GM23338 (cell line): ENCODE measurements around the gene EEF1G. TPM values are rescaled to one million over a fixed set of nuclear protein-coding genes. Genes with fewer than 3 reads are reported as not detected.

Experiments used
- ATAC-seq: fragments of 200-7000 bp; cut with Tn5 transposase; 3 replicates; pipeline ENCODE4 v1.9.1; 2020
- DNase-seq: peaks from one replicate; pipeline ENCODE4 v3.0.0-alpha.2; 2015; ENCODE audit warnings: low spot score
- H2AFZ ChIP-seq: fragments of 200-600 bp; sonication (generic); 2 replicates; pipeline ENCODE4 v1.8.0; 2016; ENCODE audit warnings: antibody characterized with exemption, mild to moderate bottlenecking, moderate library complexity
- H3F3A ChIP-seq: fragments of 200-600 bp; sonication (generic); replicated peaks from 2 replicates; pipeline ENCODE4 v1.8.0; 2017; ENCODE audit warnings: antibody characterized with exemption, mixed run types, low read depth
- H3K27ac ChIP-seq: fragments of 200-600 bp; sonication (generic); 2 replicates; pipeline ENCODE4 v1.6.1; 2016; ENCODE audit warnings: low read depth
- H3K27me3 ChIP-seq: fragments of 200-600 bp; sonication (generic); 2 replicates; pipeline ENCODE4 v1.8.0; 2016; ENCODE audit warnings: mild to moderate bottlenecking, mixed run types, moderate library complexity; ENCODE audit not compliant: insufficient read depth
- H3K36me3 ChIP-seq: fragments of 200-600 bp; sonication (generic); 2 replicates; pipeline ENCODE4 v1.8.0; 2016; ENCODE audit warnings: mild to moderate bottlenecking; ENCODE audit not compliant: insufficient read depth
- H3K4me1 ChIP-seq: fragments of 200-600 bp; sonication (generic); 2 replicates; pipeline ENCODE4 v1.8.0; 2016; ENCODE audit warnings: mild to moderate bottlenecking, moderate library complexity; ENCODE audit not compliant: insufficient read depth
- H3K4me2 ChIP-seq: fragments of 200-600 bp; sonication (generic); 2 replicates; pipeline ENCODE4 v1.7.1; 2017; ENCODE audit warnings: mixed run types
- H3K4me3 ChIP-seq: fragments of 200-600 bp; sonication (generic); 2 replicates; pipeline ENCODE4 v1.6.1; 2016; ENCODE audit warnings: mixed run types
- H3K79me2 ChIP-seq: fragments of 200-600 bp; sonication (generic); replicated peaks from 2 replicates; pipeline ENCODE4 v1.8.0; 2017; ENCODE audit warnings: mild to moderate bottlenecking; ENCODE audit not compliant: insufficient read depth
- H3K9me2 ChIP-seq: fragments of 200-600 bp; sonication (generic); 2 replicates; pipeline ENCODE4 v1.8.0; 2017; ENCODE audit not compliant: insufficient read depth
- H4K20me1 ChIP-seq: fragments of 200-600 bp; sonication (generic); replicated peaks from 2 replicates; pipeline ENCODE4 v1.8.0; 2017; ENCODE audit warnings: mild to moderate bottlenecking; ENCODE audit not compliant: insufficient read depth
- H3K27ac Mint-ChIP-seq: 2 replicates; pipeline ENCODE4 v1.8.0; 2020; ENCODE audit warnings: inconsistent platforms, mild to moderate bottlenecking, moderate library complexity, mixed read lengths
- H3K27me3 Mint-ChIP-seq: 3 replicates; pipeline ENCODE4 v1.8.0; 2022; ENCODE audit warnings: low read depth, mild to moderate bottlenecking, moderate library complexity, mixed read lengths, inconsistent platforms; ENCODE audit not compliant: insufficient read depth, poor library complexity
- H3K36me3 Mint-ChIP-seq: 3 replicates; pipeline ENCODE4 v1.8.0; 2021; ENCODE audit warnings: low read depth, mild to moderate bottlenecking, inconsistent platforms, moderate library complexity, mixed read lengths
- H3K4me1 Mint-ChIP-seq: 3 replicates; pipeline ENCODE4 v1.8.0; 2020; ENCODE audit warnings: mild to moderate bottlenecking, inconsistent platforms, mixed read lengths
- H3K4me3 Mint-ChIP-seq: 3 replicates; pipeline ENCODE4 v1.8.0; 2021; ENCODE audit warnings: moderate library complexity, mild to moderate bottlenecking, inconsistent platforms, mixed read lengths
- H3K9me3 Mint-ChIP-seq: 3 replicates; pipeline ENCODE4 v1.8.0; 2020; ENCODE audit warnings: moderate library complexity, mild to moderate bottlenecking, inconsistent platforms, mixed read lengths
- CREB1 ChIP-seq: fragments of 250-450 bp; sonication (Bioruptor Pico); IDR thresholded peaks from 2 replicates; pipeline ENCODE4 v1.5.0; 2020; ENCODE audit warnings: low read depth, mild to moderate bottlenecking, moderate library complexity
- ETS1 ChIP-seq: IDR thresholded peaks from 2 replicates; pipeline ENCODE4 v1.6.1; 2016; ENCODE audit warnings: antibody characterized with exemption
- EZH2 ChIP-seq: fragments of 200-600 bp; sonication (generic); IDR thresholded peaks from one replicate; pipeline ENCODE4 v1.8.0; 2017; ENCODE audit warnings: antibody characterized with exemption, mild to moderate bottlenecking, low read depth; ENCODE audit not compliant: unreplicated experiment
- EZH2phosphoT487 ChIP-seq: fragments of 200-600 bp; sonication (generic); IDR thresholded peaks from one replicate; pipeline ENCODE4 v1.8.1; 2018; ENCODE audit warnings: antibody characterized with exemption; ENCODE audit not compliant: unreplicated experiment
- JUNB ChIP-seq: IDR thresholded peaks from one replicate; pipeline ENCODE4 v1.6.1; 2016; ENCODE audit warnings: antibody characterized with exemption; ENCODE audit not compliant: unreplicated experiment
- NANOG ChIP-seq: IDR thresholded peaks from 2 replicates; pipeline ENCODE4 v1.6.1; 2016; ENCODE audit warnings: antibody characterized with exemption, borderline replicate concordance
- POLR2AphosphoS5 ChIP-seq: IDR thresholded peaks from 2 replicates; pipeline ENCODE4 v1.6.1; 2016; ENCODE audit warnings: antibody characterized with exemption, low read depth
- STAT1 ChIP-seq: IDR thresholded peaks from one replicate; pipeline ENCODE4 v1.6.1; 2016; ENCODE audit warnings: antibody characterized with exemption; ENCODE audit not compliant: unreplicated experiment
- ZNF114 ChIP-seq: fragments of 250-450 bp; sonication (Bioruptor Pico); IDR thresholded peaks from 2 replicates; pipeline ENCODE4 v1.5.0; 2020; ENCODE audit warnings: mild to moderate bottlenecking, moderate library complexity
- ZNF331 ChIP-seq: fragments of 250-450 bp; sonication (Bioruptor Pico); IDR thresholded peaks from 2 replicates; pipeline ENCODE4 v1.5.0; 2020; ENCODE audit warnings: low read depth, mild to moderate bottlenecking, moderate library complexity
- polyA plus RNA-seq: library from polyadenylated mRNA; unstranded; fragments of >200 nt; fragmentation: Nextera tagmentation; extraction: Ambion mirVana; gene quantifications from 2 replicates; pipeline ENCODE4 v1.2.1, GENCODE V29; 2016
- total RNA-seq: library from RNA; depleted of rRNA; stranded (reverse); fragments of >200 nt; shearing (Covaris generic); gene quantifications from 2 replicates; pipeline ENCODE4 v1.2.3, GENCODE V29; 2014
- TF ChIP-seq, protein P1 (sequence below), 2 experiments: fragments of 200-600 bp in 1 of 2; sonication (generic) in 1 of 2; conservative IDR thresholded peaks; 2 replicates each; pipeline versions ENCODE4 v1.5.1 to v1.6.1; 2016 to 2017; ENCODE audit warnings: antibody characterized with exemption in 2 of 2, low read depth in 2 of 2, mild to moderate bottlenecking in 2 of 2, moderate library complexity in 1 of 2

The EEF1G gene
- total and polyA plus RNA-seq, 2 experiments from 2014 or later = 696 to 1,316 TPM

DNA sequence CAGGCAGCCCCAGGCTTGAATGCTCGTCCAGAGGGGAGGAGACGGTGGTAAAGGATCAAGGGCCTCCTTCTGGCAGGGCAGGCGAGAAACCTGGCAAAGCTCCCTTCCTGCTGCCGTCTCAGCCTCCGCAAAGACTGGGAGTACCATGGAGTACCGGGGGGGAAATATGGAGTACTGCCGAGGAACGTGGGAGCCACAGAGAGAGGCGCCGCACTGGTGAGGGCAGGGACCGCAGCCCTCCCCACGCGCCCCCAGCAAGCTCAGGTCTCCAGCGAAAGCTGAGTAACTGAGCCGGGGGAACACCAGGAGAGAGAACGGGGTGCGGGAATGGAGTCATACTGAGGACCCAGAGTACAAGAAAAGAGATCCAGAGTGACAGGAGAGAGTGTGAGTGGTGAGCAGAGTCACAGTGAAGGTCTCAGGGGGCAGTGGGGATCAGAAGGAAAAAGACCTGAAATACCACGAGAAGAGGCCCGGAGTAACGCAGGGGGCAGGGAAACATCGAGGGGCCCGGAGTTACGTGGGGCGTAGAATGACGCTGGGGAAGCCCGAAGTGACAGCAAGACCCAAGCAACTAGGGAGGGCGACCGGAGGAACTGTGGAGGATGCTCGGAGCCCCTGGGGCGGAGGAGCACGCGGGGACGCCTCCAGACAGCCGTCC lies 38.1 kb upstream of the EEF1G start:
- peaks cover 20% of the 10 kb centered on the region for H3F3A ChIP-seq
- H4K20me1 ChIP-seq = no peaks in the 10 kb centered on the region
- Mint-ChIP-seq H3K27me3 (peaks cover 25% of the 10 kb centered on the region), H3K27ac (peak overlapping the region; percentile 36; the same call in 1 of the 2 replicates), H3K4me1 (peaks cover 44% of the 10 kb centered on the region), H3K36me3 (peaks cover 10% of the 10 kb centered on the region), H3K4me3 (peak overlapping the region; percentile 85), H3K9me3 (peaks cover 4% of the 10 kb centered on the region; the same call in 2 of the 3 replicates)
- no peak overlapping the region for H3K27ac ChIP-seq
- peak; percentile 4 for ATAC-seq
- H3K4me3 ChIP-seq = peak overlapping the region; percentile 83
- no peaks in the 10 kb centered on the region for H3K9me2 ChIP-seq
- no peaks in the 10 kb centered on the region for H3K79me2 ChIP-seq
- peak overlapping the region; percentile 96 for H3K4me2 ChIP-seq
- peaks cover 11% of the 10 kb centered on the region; the same call in 1 of the 2 replicates for H3K27me3 ChIP-seq
- H3K4me1 ChIP-seq = peaks cover 8% of the 10 kb centered on the region; the same call in 1 of the 2 replicates
- DNase-seq = peak; percentile 52
- H2AFZ ChIP-seq = peak overlapping the region; percentile 98
- TF ChIP-seq EZH2 (no peak), ETS1 (no peak), EZH2phosphoT487 (no peak), POLR2AphosphoS5 (no peak), ZNF114 (CRISPR knock-in tag) (no peak), ZNF331 (CRISPR knock-in tag) (no peak), JUNB (no peak), NANOG (no peak)
- TF ChIP-seq, protein P1, sequence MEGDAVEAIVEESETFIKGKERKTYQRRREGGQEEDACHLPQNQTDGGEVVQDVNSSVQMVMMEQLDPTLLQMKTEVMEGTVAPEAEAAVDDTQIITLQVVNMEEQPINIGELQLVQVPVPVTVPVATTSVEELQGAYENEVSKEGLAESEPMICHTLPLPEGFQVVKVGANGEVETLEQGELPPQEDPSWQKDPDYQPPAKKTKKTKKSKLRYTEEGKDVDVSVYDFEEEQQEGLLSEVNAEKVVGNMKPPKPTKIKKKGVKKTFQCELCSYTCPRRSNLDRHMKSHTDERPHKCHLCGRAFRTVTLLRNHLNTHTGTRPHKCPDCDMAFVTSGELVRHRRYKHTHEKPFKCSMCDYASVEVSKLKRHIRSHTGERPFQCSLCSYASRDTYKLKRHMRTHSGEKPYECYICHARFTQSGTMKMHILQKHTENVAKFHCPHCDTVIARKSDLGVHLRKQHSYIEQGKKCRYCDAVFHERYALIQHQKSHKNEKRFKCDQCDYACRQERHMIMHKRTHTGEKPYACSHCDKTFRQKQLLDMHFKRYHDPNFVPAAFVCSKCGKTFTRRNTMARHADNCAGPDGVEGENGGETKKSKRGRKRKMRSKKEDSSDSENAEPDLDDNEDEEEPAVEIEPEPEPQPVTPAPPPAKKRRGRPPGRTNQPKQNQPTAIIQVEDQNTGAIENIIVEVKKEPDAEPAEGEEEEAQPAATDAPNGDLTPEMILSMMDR (conservative IDR thresholded peaks at IDR 0.05; ENCODE audit: low read depth in 2 of 2) = no peak
- H3K36me3 ChIP-seq = no peaks in the 10 kb centered on the region

DNA sequence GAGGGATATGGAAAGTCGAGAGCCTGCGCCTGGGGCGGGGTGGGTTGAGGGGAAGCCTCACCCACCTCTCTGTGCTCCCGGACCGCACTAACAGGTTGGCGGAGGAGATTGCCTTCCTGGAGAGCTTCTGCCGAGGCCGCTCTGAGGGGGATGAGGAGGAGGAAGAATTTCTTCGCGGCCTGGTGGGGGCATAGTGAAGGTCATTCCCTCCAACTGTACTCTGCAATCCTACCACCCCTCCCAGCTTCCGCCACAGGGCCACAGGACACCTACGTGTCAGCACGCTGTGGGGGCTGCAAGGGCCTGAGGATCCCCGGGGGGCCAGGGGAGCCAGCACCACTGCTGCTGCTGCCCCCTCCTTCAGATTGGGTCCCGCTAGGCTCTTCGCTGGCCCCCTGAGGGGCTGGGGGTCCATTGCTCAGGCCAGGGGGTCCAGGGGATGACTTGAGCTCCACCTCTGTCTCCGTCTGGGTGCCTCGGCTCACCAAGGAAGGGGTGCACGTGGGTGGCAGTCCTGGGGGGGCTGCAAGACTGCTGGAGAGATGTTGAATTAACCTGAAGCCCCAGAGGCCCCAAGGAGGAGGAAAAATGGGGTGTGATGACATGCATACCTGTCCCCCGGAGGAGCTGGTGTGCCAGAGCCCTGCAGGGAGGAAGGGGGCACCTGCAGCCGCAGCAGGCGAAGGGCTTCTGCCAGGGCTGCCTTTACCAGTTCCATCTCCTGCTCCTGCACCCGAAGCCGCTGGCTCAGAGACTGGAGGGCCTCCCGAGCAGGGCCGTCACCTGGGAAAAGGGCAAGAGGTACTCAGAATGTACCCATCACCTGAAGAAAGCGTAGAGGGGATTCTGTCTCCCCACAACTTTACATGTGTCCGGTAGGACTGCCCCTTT lies 37.4 kb upstream of the EEF1G start:
- no peaks in the 10 kb centered on the region for H4K20me1 ChIP-seq
- H3K27me3 ChIP-seq = peaks cover 11% of the 10 kb centered on the region; the same call in 1 of the 2 replicates
- DNase-seq = no peak
- H3K4me1 Mint-ChIP-seq = peaks cover 49% of the 10 kb centered on the region
- H3F3A ChIP-seq = peaks cover 20% of the 10 kb centered on the region
- H3K9me3 Mint-ChIP-seq = peaks cover 4% of the 10 kb centered on the region; the same call in 2 of the 3 replicates
- H3K4me1 ChIP-seq = peaks cover 8% of the 10 kb centered on the region; the same call in 1 of the 2 replicates
- no peaks in the 10 kb centered on the region for H3K79me2 ChIP-seq
- H3K4me2 ChIP-seq = peak overlapping the region; percentile 96
- peak overlapping the region; percentile 98; the same call in 1 of the 2 replicates for H2AFZ ChIP-seq
- H3K36me3 ChIP-seq = no peaks in the 10 kb centered on the region
- peak overlapping the region; percentile 83 for H3K4me3 ChIP-seq
- peak overlapping the region; percentile 85 for H3K4me3 Mint-ChIP-seq
- H3K27ac Mint-ChIP-seq = no peak overlapping the region
- no peak for TF ChIP-seq NANOG
- no peak for TF ChIP-seq EZH2phosphoT487
- TF ChIP-seq CREB1 = no peak
- no peak for TF ChIP-seq EZH2
- TF ChIP-seq ZNF114 (CRISPR knock-in tag) = no peak
- TF ChIP-seq STAT1 = no peak
- no peak for TF ChIP-seq ZNF331 (CRISPR knock-in tag)
- TF ChIP-seq, protein P1 (conservative IDR thresholded peaks at IDR 0.05; ENCODE audit: low read depth in 2 of 2) = no peak
- no peak for TF ChIP-seq POLR2AphosphoS5
- peaks cover 7% of the 10 kb centered on the region; the same call in 2 of the 3 replicates for H3K36me3 Mint-ChIP-seq
- no peaks in the 10 kb centered on the region for H3K9me2 ChIP-seq
- ATAC-seq = no peak
- no peak overlapping the region for H3K27ac ChIP-seq
- peaks cover 25% of the 10 kb centered on the region for H3K27me3 Mint-ChIP-seq
